Suprapubic skin (tissue), 4 donors: Measurements from ENCODE around the gene PTGS1.

Source experiments
- POLR2A ChIP-seq, 2 donors: fragments of 450-650 bp; IDR thresholded peaks; one replicate each; pipeline ENCODE4 v1.6.1; 2017; ENCODE audit warnings: antibody characterized with exemption in 2 of 2, mild to moderate bottlenecking in 2 of 2, moderate library complexity in 2 of 2
- POLR2AphosphoS5 ChIP-seq, 3 donors: sonication (generic); formaldehyde crosslinking; IDR thresholded peaks; one replicate each; pipeline ENCODE4 v1.6.1; 2017; ENCODE audit warnings: antibody characterized with exemption in 3 of 3
- TF ChIP-seq, protein P1 (sequence below), 2 donors: fragments of 200-600 bp in 1 of 2; fragments of 450-650 bp in 1 of 2; sonication (generic) in 1 of 2; IDR thresholded peaks; one replicate each; pipeline ENCODE4 v1.5.1; 2016 to 2019; ENCODE audit warnings: antibody characterized with exemption in 2 of 2, mild to moderate bottlenecking in 1 of 2, moderate library complexity in 1 of 2

GRCh38 chr9:122337556-122337929, 33.3 kb upstream of the PTGS1 start:
- TF ChIP-seq, protein P1, sequence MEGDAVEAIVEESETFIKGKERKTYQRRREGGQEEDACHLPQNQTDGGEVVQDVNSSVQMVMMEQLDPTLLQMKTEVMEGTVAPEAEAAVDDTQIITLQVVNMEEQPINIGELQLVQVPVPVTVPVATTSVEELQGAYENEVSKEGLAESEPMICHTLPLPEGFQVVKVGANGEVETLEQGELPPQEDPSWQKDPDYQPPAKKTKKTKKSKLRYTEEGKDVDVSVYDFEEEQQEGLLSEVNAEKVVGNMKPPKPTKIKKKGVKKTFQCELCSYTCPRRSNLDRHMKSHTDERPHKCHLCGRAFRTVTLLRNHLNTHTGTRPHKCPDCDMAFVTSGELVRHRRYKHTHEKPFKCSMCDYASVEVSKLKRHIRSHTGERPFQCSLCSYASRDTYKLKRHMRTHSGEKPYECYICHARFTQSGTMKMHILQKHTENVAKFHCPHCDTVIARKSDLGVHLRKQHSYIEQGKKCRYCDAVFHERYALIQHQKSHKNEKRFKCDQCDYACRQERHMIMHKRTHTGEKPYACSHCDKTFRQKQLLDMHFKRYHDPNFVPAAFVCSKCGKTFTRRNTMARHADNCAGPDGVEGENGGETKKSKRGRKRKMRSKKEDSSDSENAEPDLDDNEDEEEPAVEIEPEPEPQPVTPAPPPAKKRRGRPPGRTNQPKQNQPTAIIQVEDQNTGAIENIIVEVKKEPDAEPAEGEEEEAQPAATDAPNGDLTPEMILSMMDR (IDR thresholded peaks at IDR 0.05), result no peak
- TF ChIP-seq POLR2AphosphoS5 (IDR thresholded peaks at IDR 0.05), result no peak
- TF ChIP-seq POLR2A (IDR thresholded peaks at IDR 0.05), result no peak
